GM21576 (cell line): ENCODE measurements around the gene ZNF592.

Source experiments
- ATAC-seq: cut with Tn5 transposase; IDR thresholded peaks from one replicate; pipeline ENCODE4 v1.9.1; 2021; ENCODE audit warnings: mild to moderate bottlenecking, moderate library complexity; ENCODE audit not compliant: unreplicated experiment

Gene ZNF592, protein sequence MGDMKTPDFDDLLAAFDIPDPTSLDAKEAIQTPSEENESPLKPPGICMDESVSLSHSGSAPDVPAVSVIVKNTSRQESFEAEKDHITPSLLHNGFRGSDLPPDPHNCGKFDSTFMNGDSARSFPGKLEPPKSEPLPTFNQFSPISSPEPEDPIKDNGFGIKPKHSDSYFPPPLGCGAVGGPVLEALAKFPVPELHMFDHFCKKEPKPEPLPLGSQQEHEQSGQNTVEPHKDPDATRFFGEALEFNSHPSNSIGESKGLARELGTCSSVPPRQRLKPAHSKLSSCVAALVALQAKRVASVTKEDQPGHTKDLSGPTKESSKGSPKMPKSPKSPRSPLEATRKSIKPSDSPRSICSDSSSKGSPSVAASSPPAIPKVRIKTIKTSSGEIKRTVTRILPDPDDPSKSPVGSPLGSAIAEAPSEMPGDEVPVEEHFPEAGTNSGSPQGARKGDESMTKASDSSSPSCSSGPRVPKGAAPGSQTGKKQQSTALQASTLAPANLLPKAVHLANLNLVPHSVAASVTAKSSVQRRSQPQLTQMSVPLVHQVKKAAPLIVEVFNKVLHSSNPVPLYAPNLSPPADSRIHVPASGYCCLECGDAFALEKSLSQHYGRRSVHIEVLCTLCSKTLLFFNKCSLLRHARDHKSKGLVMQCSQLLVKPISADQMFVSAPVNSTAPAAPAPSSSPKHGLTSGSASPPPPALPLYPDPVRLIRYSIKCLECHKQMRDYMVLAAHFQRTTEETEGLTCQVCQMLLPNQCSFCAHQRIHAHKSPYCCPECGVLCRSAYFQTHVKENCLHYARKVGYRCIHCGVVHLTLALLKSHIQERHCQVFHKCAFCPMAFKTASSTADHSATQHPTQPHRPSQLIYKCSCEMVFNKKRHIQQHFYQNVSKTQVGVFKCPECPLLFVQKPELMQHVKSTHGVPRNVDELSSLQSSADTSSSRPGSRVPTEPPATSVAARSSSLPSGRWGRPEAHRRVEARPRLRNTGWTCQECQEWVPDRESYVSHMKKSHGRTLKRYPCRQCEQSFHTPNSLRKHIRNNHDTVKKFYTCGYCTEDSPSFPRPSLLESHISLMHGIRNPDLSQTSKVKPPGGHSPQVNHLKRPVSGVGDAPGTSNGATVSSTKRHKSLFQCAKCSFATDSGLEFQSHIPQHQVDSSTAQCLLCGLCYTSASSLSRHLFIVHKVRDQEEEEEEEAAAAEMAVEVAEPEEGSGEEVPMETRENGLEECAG (N-terminal part only)

DNA sequence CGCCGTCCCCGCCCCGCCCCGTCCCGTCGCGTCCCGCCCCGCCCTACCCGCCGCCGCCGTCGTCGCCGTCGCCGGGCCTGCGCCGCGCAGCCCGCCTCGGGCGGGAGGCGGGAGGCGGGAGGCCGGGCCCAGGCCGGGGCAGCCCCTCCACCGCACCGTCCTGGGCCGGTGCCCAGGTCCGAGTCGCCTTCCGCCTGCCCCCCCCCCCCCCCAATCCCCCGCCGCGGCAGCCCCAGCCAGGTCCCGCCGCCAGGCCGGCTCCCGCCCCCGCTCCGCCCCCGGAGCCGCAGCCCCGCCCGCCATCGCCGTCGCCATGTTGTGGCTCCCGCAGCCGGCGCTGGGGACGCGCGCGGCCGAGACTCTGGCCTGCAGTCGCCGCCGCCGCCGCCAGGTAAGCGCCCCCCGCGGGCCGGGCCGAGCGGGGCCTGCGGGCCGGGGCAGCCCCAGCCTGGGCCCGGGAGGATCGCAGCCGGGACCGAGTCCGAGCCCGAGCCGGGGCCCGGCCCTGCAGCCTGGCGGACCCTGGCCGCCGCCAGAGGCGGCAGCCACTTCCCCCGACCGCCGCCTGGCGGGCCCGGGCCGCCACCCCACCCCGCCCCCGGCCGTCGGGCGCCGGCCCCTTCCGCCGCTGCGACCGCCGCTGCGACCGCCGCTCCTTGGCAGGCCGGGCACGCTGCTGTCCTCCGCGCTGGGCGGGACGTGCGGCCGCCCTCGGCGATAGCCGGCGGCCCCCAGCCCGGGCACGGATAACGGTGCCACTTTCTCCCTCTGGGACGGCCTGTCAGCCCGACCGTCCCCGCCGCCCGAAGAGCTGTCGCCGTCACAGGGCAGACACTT lies at the start of gene ZNF592:
Gene ZNF592 (plus strand): TSS at position 319 of the 837 bp plus-strand sequence. CDS start 34,084 bp downstream, outside the sequence.
- ATAC-seq, result peak; percentile 41

DNA sequence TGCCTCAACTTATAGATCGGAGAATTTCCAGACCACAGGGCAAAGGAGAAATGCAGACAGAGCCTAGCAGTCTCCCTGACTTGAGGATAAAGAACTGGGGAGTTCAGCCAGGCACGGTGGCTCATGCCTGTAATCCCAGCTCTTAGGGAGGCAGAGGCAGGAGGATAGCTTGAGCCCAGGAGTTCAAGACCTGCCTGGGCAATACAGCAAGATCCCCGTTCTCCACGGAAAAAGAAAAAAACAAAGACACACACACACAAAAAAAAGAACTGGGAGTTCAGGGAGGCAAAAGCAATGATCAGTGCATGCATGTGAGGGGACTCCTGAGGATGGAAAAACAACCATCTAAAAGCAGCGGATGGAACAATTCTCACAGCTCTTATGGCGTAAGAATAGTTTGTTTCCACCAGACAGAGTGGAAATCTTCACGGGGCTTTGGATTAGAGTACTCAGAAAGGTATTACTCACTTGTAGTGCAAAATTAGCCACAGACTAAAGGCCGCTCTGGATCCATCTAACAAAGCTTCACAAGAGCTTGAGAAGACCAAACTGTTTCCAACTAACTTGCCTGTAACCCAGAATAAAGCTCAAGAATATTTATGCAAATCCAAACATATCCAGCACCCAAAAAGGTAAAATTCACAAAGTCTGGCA lies 48.7 kb upstream of the ZNF592 start:
- ATAC-seq, result no peak

DNA sequence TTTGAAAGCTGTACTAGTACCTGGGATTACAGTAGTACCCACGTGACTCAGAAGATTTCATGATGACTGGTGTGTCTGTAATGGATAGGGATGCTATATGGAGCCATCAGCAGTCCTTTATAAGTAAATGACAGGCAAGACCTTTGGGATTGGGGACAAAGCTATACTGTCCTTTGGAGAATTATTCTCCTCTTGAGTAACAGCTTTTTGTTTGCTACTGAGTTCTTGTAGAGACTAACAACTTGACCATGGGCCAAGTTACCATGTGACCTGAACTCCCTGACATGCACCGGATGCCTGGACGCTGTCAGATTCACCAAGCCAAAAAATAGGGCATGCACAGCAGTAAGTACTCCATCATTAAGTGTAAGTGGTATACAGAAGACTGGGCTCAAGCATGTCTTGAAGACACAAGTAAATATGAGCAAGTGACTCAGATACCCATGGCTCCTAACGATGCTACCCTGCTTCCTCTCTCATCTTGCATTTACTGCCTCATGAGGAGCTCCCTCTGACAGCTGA lies 45.4 kb upstream of the ZNF592 start:
- ATAC-seq, result no peak

DNA sequence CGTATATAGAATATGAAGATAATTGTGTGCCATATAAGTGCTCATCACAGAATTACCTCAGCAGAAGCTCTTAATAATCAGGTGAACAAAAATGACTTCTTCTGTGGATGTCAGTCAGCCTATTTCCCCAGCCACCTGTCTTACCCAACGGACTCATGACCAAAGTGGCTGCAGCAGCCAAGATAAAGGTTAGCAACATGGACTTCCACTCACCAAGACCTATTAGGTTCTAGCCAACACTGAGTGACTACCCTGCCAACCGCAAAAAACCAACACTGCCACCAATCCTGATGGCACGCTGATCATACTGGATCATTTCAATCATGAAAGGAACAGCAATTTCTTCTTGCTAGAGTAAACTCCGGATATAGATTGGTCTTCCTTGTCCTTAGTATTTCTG lies 44.6 kb upstream of the ZNF592 start:
- ATAC-seq, result no peak

DNA sequence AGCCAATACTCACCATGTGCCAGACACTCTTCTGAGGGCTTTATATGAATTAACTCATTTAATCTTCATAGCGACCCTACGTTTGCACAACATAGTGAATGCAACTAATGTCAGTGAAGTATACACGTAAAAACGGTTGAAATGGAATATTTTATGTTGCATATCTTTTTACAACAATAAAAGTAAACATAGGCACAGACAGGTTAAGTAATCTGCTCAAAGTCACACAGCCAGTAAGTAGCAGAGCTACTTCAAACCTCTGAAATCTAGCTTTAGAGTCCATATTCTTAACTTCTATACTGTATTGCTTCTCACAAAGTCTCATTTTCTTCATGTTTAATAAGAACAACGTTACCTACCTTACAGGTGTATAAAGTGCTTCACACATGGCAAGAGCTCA lies 34.0 kb upstream of the ZNF592 start:
- ATAC-seq, result no peak

DNA sequence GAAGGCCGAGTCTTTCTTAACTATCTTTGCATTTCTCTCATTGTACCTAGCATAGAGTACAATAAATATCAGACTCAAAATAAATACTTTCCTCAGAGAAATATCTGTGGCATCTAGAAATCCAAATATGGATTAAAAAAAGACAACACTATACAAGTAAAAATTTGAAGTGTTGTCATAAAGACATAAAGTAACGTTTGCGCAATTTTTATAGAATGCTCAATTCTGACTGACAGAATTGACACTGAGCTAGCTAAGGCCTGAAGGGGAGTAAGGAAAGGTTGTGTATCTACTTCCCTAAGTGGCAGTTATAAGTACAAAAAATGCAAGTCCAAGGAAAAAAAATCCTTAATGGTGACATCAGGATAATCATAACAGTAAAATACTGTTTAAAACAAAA lies 33.6 kb upstream of the ZNF592 start:
- ATAC-seq, result no peak

DNA sequence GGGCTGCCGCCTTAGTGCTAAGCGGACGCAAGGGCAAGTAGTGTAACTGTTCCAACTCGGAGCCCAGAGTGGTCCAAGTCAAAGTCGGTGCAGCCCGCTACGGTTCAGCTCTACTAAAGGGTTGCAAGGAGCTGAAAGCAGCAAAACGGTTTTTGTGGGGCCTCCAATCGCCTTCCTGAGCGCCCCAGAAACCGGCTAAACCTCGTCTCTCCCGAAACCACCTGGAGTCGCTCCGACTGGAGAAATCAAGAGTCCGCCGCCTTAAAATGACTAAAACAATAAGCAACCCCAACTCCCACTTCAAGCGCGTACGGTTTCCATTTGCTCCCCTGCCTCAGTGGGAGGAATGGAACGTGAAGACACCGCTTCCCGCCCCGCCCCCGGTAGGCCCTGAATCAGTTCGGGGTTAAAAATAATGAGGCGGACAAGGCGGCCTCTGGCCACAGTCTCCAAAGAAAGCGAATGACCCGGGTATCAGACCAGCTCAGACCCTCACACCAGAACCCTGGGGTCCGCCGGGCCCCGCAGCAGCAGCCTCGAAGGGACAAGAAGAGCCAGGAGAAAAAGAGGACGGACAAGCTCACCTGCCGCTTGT lies 32.9 kb upstream of the ZNF592 start:
- no peak for ATAC-seq

DNA sequence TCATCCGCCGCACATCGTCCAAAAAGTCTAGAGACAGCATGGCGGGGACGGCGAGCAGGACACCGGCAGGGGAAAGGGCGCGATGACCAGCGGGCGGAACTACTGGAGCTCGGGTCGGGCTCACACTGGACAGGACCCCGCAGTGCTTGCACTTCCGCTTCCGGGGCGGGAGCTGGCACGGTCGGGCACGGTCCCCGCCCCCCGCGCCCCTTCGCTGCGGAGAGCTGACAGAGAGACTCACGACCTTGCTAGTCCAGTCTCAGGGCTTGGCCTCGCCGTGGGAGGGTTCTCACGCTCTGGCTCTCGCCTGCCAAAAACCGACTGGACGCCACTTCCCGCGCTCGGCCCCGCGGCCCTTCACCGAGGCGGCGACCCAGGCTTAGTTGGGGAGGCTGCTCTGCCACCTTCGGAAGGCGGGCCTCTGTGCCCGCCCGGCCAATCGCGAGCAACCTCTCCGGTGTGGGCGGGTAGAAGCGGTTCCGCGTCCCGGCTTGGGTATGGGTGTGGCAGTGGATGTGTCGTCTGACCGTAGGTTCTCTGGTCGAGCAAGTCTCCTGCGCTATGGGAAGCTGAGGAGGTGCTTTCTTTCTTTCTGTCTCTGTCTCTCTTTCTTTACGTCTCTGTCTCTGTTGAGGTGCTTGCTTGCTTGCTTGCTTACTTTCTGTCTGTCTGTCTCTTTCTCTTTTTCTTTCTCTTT lies 32.2 kb upstream of the ZNF592 start, which contains the start of gene SEC11A:
Gene SEC11A (minus strand): TSS at position 104 of the 697 bp plus-strand sequence. CDS start 64 bp downstream, at position 40.
- ATAC-seq, result peak; percentile 91

DNA sequence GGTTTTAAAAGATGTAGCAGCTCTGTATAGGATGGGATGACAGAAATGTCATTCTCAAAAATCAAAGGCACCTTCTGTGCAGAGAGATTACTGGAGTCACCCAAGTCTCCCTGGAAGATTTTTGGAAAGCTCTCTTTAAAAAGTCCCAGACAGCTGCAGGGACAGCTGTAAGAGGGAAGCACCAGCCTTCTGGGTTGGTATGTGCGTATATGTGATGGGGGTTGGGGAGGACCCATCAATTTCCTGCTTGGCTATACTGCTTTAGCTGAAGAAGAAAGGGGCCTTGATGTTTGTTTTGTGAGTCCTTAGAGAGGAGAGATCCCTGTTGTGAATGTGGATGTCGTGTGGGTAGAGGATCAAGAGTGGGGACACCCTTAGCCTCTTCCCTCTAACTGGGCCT lies 27.0 kb upstream of the ZNF592 start:
- ATAC-seq, result no peak

DNA sequence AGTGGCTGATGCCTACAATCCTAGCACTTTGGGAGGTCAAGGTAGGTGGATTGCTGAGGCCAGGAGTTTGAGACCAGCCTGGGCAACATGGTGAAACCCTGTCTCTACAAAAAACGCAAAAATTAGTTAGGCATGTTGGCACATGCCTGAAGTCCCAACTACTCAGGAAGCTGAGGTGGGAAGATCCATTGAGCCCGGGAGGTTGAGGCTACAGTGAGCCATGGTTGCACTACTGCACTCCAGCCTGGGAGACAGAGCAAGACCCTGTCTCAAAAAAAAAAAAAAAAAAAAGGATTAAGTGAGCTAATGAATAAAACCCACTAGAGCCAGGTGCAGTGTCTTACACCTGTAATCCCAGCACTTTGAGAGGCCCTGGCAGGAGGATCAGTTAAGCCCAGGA lies 25.8 kb upstream of the ZNF592 start:
- no peak for ATAC-seq

DNA sequence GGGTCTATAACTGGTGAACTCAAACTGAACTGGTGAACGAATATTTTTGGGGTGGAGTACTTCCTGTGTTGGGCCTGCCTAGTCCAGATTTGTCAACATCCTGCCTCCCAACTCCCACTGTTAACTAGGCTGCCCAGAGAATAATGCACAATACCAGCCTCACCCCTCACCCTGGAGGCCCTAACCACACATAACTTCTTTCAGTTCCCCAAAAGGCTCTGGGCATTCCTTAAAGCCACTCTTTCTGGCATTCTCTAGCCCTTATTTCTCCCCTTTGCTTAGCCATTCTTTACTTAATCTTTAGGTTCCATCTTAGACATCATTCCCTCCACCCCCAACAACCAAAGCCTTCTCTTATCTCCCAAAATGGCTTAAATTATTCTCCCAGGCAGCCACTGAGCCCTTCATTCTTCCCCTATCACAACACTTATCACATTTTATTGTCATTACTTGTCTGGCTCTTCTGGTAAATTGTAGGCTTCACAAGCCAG lies 23.3 kb upstream of the ZNF592 start:
- peak; percentile 73 for ATAC-seq

DNA sequence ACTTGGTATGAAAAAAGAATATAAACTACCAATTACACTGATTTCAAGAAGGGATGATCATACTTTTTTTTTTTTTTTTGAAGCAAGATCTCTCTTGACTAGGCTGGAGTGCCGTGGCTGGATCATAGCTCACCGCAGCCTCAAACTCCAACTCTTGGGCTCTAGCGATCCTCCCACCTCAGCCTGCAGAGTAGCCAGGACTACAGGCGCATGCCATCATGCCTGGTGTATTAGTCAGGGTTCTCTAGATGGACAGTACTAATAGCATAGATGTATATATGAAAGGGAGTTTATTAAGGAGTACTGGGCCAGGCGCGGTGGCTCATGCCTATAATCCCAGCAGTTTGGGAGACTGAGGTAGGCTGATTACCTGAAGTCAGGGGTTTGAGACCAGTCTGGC lies 21.0 kb upstream of the ZNF592 start:
- ATAC-seq, result no peak

DNA sequence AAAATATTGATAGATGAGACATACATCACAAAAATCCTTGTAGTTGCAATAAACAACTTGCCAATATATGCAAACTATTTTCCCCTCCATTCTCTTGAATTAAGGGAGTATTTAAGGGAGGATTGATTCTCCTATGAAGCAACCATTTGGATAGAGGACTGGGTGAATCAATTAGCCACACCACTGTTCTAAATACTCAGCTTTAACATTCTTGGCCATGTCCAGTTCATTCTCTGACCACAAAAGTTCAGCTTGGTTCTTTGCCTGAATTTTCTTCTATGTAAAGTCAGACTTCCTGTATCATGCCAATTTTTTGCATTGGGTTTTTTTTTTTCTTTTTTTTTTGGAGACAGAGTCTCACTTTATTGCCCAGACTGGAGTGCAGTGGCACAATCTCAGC lies 16.6 kb upstream of the ZNF592 start:
- ATAC-seq, result no peak

DNA sequence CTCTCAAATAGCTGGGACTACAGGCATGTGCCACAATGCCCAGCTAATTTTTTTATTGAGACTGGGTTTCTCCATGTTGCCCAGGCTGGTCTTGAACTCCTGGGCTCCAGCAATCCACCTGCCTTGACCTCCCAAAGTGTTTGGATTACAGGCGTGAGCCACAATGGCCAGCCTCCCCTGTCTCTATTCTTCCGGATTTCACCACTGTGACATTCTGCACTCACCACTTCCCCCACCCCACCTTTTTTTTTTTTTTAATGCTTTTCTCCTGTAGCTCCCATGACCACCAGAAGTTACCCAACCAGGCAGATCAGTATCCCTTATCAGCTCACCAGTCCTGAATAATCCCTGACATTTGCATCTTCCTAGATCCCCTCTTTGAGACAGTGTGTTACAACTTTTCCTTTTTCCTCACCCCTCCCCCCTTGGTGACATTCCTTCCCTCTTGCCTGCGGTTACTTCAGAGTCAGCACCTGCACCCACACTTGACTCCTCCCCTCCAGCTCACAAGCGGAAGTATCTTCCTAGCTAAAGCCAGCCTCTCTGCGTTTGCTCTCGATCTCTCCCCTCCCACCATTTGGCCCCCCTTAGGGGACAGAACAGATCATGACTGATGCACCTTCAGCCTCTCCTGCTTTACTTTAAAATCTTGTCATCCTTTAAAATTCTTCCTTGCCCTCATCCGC lies 13.5 kb upstream of the ZNF592 start:
- peak; percentile 57 for ATAC-seq

DNA sequence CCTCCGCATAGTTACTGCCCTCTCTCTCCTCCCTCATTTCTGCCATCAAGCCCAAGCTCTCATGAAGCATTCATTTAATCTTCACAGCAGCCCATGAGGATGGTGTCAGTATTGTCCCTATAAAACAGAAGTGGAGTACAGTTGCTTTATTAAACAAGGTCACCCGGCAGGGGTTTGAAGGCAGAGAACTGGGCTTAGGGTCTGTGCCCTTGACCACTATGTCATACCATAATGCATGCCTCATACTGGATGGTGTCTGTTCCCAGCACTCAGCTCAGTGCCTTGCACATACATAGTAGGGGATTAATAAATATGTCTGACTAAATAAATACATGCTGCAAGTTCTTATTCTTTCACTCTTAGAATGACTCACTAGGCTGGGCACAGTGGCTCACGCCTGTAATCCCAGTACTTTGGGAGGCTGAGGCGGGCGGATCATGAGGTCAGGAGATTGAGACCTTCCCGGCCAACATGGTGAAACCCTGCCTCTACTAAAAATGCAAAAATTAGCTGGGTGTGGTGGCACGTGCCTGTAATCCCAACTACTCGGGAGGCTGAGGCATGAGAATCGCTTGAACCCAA lies 12.8 kb upstream of the ZNF592 start:
- ATAC-seq, result peak; percentile 22

DNA sequence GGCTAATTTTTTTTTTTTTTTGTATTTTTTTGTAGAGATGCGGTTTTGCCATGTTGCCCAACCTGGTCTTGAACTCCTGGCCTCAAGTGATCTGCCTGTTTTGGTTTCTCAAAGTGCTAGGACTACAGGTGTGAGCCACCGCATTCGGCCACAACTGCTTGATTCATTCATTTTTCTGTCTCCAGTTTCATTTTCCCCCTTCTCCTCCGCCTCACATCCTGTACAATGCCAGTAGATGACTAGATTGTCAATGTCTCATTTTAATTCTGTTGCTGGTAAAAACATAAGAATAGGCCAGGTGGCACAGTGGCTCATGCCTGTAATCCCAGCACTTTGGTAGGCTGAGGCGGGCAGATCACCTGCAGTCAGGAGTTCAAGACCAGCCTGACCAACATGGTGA lies 12.0 kb upstream of the ZNF592 start:
- ATAC-seq, result peak; percentile 67

DNA sequence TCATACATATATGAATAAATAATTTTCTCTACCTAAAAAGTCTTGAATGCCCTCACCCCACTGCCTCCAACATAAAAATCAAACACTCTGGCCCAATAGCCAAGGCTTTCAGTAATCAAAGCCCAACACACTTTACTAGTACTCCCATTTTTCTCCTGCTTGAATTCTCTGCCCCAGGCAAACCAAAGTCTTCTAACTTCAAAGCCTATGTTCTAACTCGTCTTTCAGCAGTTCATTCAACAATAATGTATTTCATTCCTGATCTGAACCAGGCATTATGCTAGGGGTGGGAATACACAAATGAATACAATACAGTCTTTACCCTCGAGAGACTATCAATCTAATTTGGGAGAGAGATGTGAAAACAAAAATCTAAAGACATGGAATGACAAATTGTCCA lies 11.4 kb upstream of the ZNF592 start:
- no peak for ATAC-seq
